ENCODE measurements around the gene NRP1. TPM values are rescaled to one million over a fixed set of nuclear protein-coding genes. Genes with fewer than 3 reads are reported as not detected.

The NRP1 gene
- total and polyA plus RNA-seq, 2 of the 8 experiments (the other 6 are each of a cell fraction or from before 2014, with no cell fraction given): 1.2 to 2.1 TPM

DNA sequence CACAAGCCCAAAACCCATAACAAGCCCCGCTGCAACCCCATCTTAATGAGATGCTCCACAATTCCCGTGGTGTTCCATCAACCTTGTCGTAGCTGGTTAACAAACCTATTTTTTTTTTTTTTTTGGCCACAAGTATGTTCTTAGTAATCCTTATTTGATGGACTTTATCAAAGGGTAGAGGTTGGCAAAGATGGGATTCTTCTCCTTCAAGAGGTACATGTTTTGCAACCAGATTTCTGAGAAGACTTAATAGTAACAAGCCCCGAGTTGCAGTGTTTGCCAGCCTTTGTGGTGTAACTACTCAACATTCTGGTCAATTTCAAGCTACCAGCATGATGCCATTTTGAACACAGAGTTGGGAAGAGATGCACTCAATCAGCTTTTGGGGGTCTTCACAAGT is 181.7 kb downstream of the NRP1 start (continued):
- TF ChIP-seq, protein P1, sequence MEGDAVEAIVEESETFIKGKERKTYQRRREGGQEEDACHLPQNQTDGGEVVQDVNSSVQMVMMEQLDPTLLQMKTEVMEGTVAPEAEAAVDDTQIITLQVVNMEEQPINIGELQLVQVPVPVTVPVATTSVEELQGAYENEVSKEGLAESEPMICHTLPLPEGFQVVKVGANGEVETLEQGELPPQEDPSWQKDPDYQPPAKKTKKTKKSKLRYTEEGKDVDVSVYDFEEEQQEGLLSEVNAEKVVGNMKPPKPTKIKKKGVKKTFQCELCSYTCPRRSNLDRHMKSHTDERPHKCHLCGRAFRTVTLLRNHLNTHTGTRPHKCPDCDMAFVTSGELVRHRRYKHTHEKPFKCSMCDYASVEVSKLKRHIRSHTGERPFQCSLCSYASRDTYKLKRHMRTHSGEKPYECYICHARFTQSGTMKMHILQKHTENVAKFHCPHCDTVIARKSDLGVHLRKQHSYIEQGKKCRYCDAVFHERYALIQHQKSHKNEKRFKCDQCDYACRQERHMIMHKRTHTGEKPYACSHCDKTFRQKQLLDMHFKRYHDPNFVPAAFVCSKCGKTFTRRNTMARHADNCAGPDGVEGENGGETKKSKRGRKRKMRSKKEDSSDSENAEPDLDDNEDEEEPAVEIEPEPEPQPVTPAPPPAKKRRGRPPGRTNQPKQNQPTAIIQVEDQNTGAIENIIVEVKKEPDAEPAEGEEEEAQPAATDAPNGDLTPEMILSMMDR (IDR thresholded peaks at IDR 0.05; ENCODE audit: control extremely low read depth in 1 of 3, insufficient read depth in 1 of 3, low read depth in 1 of 3, low read length in 3 of 3): no peak
